GM21528 (cell line): Measurements from ENCODE around the gene MUS81.
"Not testable (repeated sequence)": the region's sequence is repeated elsewhere in the genome, so short reads cannot be mapped to it uniquely, and the experiment has no call there.

ENCODE experiments used
- ATAC-seq: cut with Tn5 transposase; IDR thresholded peaks from one replicate; pipeline ENCODE4 v1.9.1; 2021; ENCODE audit warnings: mild to moderate bottlenecking, moderate library complexity; ENCODE audit not compliant: unreplicated experiment, low FRiP score

MUS81 gene

GRCh38 chr11:65844231-65844872, 15.9 kb upstream of the MUS81 start:
- ATAC-seq = no peak

- ATAC-seq = no peak
Observed at GRCh38 chr11:65847746-65848145, 12.5 kb upstream of the MUS81 start.

GRCh38 chr11:65848693-65849092, 11.5 kb upstream of the MUS81 start:
- not testable (repeated sequence) for ATAC-seq

- ATAC-seq = no peak
Observed at GRCh38 chr11:65849366-65849765, 10.9 kb upstream of the MUS81 start.

GRCh38 chr11:65849771-65850216, 10.4 kb upstream of the MUS81 start:
- ATAC-seq = no peak

- ATAC-seq = no peak
Observed at GRCh38 chr11:65850217-65851082, 9.8 kb upstream of the MUS81 start.

GRCh38 chr11:65851083-65851579, 9.1 kb upstream of the MUS81 start:
- ATAC-seq = no peak

- ATAC-seq = no peak
Observed at GRCh38 chr11:65851811-65852507, 8.3 kb upstream of the MUS81 start.

- ATAC-seq = no peak
Observed at GRCh38 chr11:65852508-65853245, 7.6 kb upstream of the MUS81 start.

- ATAC-seq = no peak
Observed at GRCh38 chr11:65853246-65853979, 6.8 kb upstream of the MUS81 start.

GRCh38 chr11:65854161-65854592, 6.1 kb upstream of the MUS81 start:
- no peak for ATAC-seq

GRCh38 chr11:65854852-65855837, 5.1 kb upstream of the MUS81 start:
- no peak for ATAC-seq

GRCh38 chr11:65855927-65856363, 4.3 kb upstream of the MUS81 start:
- no peak for ATAC-seq

GRCh38 chr11:65856689-65857499, 3.3 kb upstream of the MUS81 start:
- ATAC-seq = peak; percentile 32

- ATAC-seq = peak; percentile 3
Observed at GRCh38 chr11:65857500-65857852, 2.8 kb upstream of the MUS81 start.

GRCh38 chr11:65857853-65858680, 2.2 kb upstream of the MUS81 start, which contains the start of gene CFL1:
TSS of gene CFL1 (minus strand) at chr11:65858180. CDS start at chr11:65858099, 81 bp downstream.
- ATAC-seq = peak; percentile 46

- ATAC-seq = no peak
Observed at GRCh38 chr11:65858681-65859087, 1.5 kb upstream of the MUS81 start.
